H9 (cell line): Measurements from ENCODE around the gene FBXL13. TPM values are rescaled to one million over a fixed set of nuclear protein-coding genes. Genes with fewer than 3 reads are reported as not detected.

Experiments used
- DNase-seq: peaks from one replicate; pipeline ENCODE4 v3.0.0-alpha.2; 2017
- H2AFZ ChIP-seq: one replicate; pipeline ENCODE4 v1.6.1; 2013; ENCODE audit warnings: mild to moderate bottlenecking, low read length, control low read depth, moderate library complexity
- H2AK5ac ChIP-seq: 2 replicates; pipeline ENCODE4 v1.6.1; 2013; ENCODE audit warnings: low read length, control low read depth, mixed read lengths; ENCODE audit not compliant: insufficient read length
- H2BK120ac ChIP-seq: one replicate; pipeline ENCODE4 v1.6.1; 2013; ENCODE audit warnings: low read depth, mild to moderate bottlenecking, low read length, control low read depth, inconsistent platforms; ENCODE audit not compliant: poor library complexity, severe bottlenecking
- H2BK12ac ChIP-seq: 2 replicates; pipeline ENCODE4 v1.6.1; 2013; ENCODE audit warnings: low read length, control low read depth, mixed read lengths, low read depth; ENCODE audit not compliant: insufficient read length
- H2BK15ac ChIP-seq: 2 replicates; pipeline ENCODE4 v1.6.1; 2013; ENCODE audit warnings: low read depth, low read length, control low read depth
- H2BK20ac ChIP-seq: one replicate; pipeline ENCODE4 v1.6.1; 2013; ENCODE audit warnings: low read depth, mild to moderate bottlenecking, low read length, control low read depth, inconsistent platforms; ENCODE audit not compliant: poor library complexity, severe bottlenecking
- H2BK5ac ChIP-seq: 2 replicates; pipeline ENCODE4 v1.6.1; 2013; ENCODE audit warnings: low read length, control low read depth, mixed read lengths; ENCODE audit not compliant: insufficient read length
- H3K14ac ChIP-seq: 2 replicates; pipeline ENCODE4 v1.6.1; 2013; ENCODE audit warnings: low read length, control low read depth; ENCODE audit not compliant: insufficient read depth
- H3K18ac ChIP-seq: 2 replicates; pipeline ENCODE4 v1.6.1; 2013; ENCODE audit warnings: low read depth, mild to moderate bottlenecking, mixed read lengths, low read length, control low read depth; ENCODE audit not compliant: insufficient read length
- H3K23ac ChIP-seq: 2 replicates; pipeline ENCODE4 v1.6.1; 2013; ENCODE audit warnings: low read length, control low read depth, mixed read lengths, low read depth; ENCODE audit not compliant: insufficient read length
- H3K23me2 ChIP-seq: 2 replicates; pipeline ENCODE4 v1.6.1; 2013; ENCODE audit warnings: low read depth, mild to moderate bottlenecking, mixed read lengths, low read length, control low read depth; ENCODE audit not compliant: insufficient read length, poor library complexity, severe bottlenecking
- H3K27ac ChIP-seq: 2 replicates; pipeline ENCODE4 v1.5.1; 2013; ENCODE audit warnings: low read length, control low read depth, mixed read lengths, low read depth; ENCODE audit not compliant: insufficient read length
- H3K27me3 ChIP-seq: 2 replicates; pipeline ENCODE4 v1.6.1; 2013; ENCODE audit warnings: low read length, control low read depth, inconsistent platforms; ENCODE audit not compliant: insufficient read depth
- H3K4ac ChIP-seq: 2 replicates; pipeline ENCODE4 v1.6.1; 2013; ENCODE audit warnings: low read depth, mild to moderate bottlenecking, control low read depth, inconsistent platforms, low read length, moderate library complexity
- H3K4me1 ChIP-seq: 2 replicates; pipeline ENCODE4 v1.6.1; 2013; ENCODE audit warnings: low read length, control low read depth, inconsistent platforms; ENCODE audit not compliant: insufficient read depth
- H3K4me2 ChIP-seq: 2 replicates; pipeline ENCODE4 v1.6.1; 2013; ENCODE audit warnings: low read length, control low read depth, mixed read lengths; ENCODE audit not compliant: insufficient read length, insufficient read depth
- H3K56ac ChIP-seq: 2 replicates; pipeline ENCODE4 v1.6.1; 2013; ENCODE audit warnings: low read depth, mild to moderate bottlenecking, mixed read lengths, low read length, control low read depth; ENCODE audit not compliant: insufficient read length
- H3K79me1 ChIP-seq: 2 replicates; pipeline ENCODE4 v1.6.1; 2013; ENCODE audit warnings: low read depth, mild to moderate bottlenecking, moderate library complexity, low read length, control low read depth, inconsistent platforms; ENCODE audit not compliant: insufficient read depth, poor library complexity, severe bottlenecking
- H3K79me2 ChIP-seq: 2 replicates; pipeline ENCODE4 v1.6.1; 2013; ENCODE audit warnings: low read length, control low read depth, inconsistent platforms; ENCODE audit not compliant: insufficient read depth
- H3K9ac ChIP-seq: 2 replicates; pipeline ENCODE4 v1.6.1; 2013; ENCODE audit warnings: low read length, control low read depth, mixed read lengths; ENCODE audit not compliant: insufficient read length; ENCODE audit errors: extremely low read depth
- H3K9me3 ChIP-seq: one replicate; pipeline ENCODE4 v1.6.1; 2013; ENCODE audit warnings: low read depth, low read length, inconsistent platforms; ENCODE audit not compliant: control insufficient read depth
- H3T11ph ChIP-seq: one replicate; pipeline ENCODE4 v1.6.1; 2013; ENCODE audit warnings: mild to moderate bottlenecking, low read length, control low read depth, inconsistent platforms
- H4K20me1 ChIP-seq: one replicate; pipeline ENCODE4 v1.6.1; 2013; ENCODE audit not compliant: control insufficient read depth, insufficient read length, insufficient read depth
- H4K5ac ChIP-seq: 2 replicates; pipeline ENCODE4 v1.6.1; 2013; ENCODE audit warnings: low read depth, mild to moderate bottlenecking, mixed read lengths, low read length, control low read depth; ENCODE audit not compliant: insufficient read length
- H4K8ac ChIP-seq: replicated peaks from 2 replicates; pipeline ENCODE4 v1.6.1; 2013; ENCODE audit warnings: low read length, control low read depth, mixed read lengths, low read depth; ENCODE audit not compliant: insufficient read length
- H4K91ac ChIP-seq: 2 replicates; pipeline ENCODE4 v1.6.1; 2013; ENCODE audit warnings: low read depth, mild to moderate bottlenecking, moderate library complexity, mixed read lengths, low read length, control low read depth; ENCODE audit not compliant: insufficient read length
- H3K27ac Mint-ChIP-seq, 3 experiments: 2 replicates in 2 of 3; 3 replicates in 1 of 3; pipeline ENCODE4 v1.8.0; 2020 to 2021; ENCODE audit warnings: mixed read lengths in 3 of 3, mild to moderate bottlenecking in 1 of 3, moderate library complexity in 1 of 3
- H3K27me3 Mint-ChIP-seq: 2 replicates; pipeline ENCODE4 v1.8.0; 2021; ENCODE audit warnings: low read depth, mild to moderate bottlenecking, moderate library complexity, mixed read lengths
- H3K36me3 Mint-ChIP-seq, 3 experiments: 2 replicates in 2 of 3; 3 replicates in 1 of 3; pipeline ENCODE4 v1.8.0; 2020 to 2021; ENCODE audit warnings: low read depth in 3 of 3, mixed read lengths in 3 of 3; ENCODE audit not compliant: insufficient read depth in 1 of 3
- H3K4me1 Mint-ChIP-seq, 2 experiments: 2 replicates each; pipeline ENCODE4 v1.8.0; 2020; ENCODE audit warnings: mixed read lengths in 2 of 2
- H3K4me3 Mint-ChIP-seq, 2 experiments: 2 replicates in 1 of 2; 3 replicates in 1 of 2; pipeline ENCODE4 v1.8.0; 2020 to 2021; ENCODE audit warnings: mild to moderate bottlenecking in 2 of 2, mixed read lengths in 2 of 2, moderate library complexity in 1 of 2
- H3K9me3 Mint-ChIP-seq, 2 experiments: 2 replicates in 1 of 2; 3 replicates in 1 of 2; pipeline ENCODE4 v1.8.0; 2020; ENCODE audit warnings: mild to moderate bottlenecking in 2 of 2, mixed read lengths in 2 of 2, moderate library complexity in 1 of 2
- CTCF ChIP-seq: fragments of 200-600 bp; sonication (generic); conservative IDR thresholded peaks from 3 replicates; pipeline ENCODE4 v1.8.0; 2021; ENCODE audit warnings: antibody characterized with exemption, mild to moderate bottlenecking
- total RNA-seq: library from RNA; stranded (reverse); gene quantifications from 2 replicates; pipeline ENCODE4 v1.2.1, GENCODE V29; 2021

The FBXL13 gene
- total RNA-seq, 1 experiment from 2014 or later, result 4.4 TPM

- Histone ChIP-seq H2BK120ac (no peak overlapping the region), H3T11ph (no peak overlapping the region), H3K9me3 (no peaks in the 10 kb centered on the region), H2BK12ac (no peak overlapping the region), H3K4ac (no peak overlapping the region), H3K27ac (no peak overlapping the region), H4K20me1 (no peaks in the 10 kb centered on the region), H3K56ac (no peak overlapping the region), H3K79me1 (no peaks in the 10 kb centered on the region), H4K8ac (no peak overlapping the region), H2AK5ac (no peak overlapping the region), H2AFZ (no peak overlapping the region), H2BK15ac (no peak overlapping the region), H3K27me3 (no peaks in the 10 kb centered on the region), H3K9ac (no peak overlapping the region), H2BK5ac (no peak overlapping the region), H4K5ac (no peak overlapping the region), H3K4me2 (no peak overlapping the region), H3K18ac (no peak overlapping the region), H3K4me1 (no peaks in the 10 kb centered on the region), H4K91ac (no peak overlapping the region), H3K23me2 (no peaks in the 10 kb centered on the region), H3K23ac (no peak overlapping the region), H3K79me2 (no peaks in the 10 kb centered on the region), H2BK20ac (no peak overlapping the region), H3K14ac (no peak overlapping the region)
- no peak overlapping the region for H3K4me3 Mint-ChIP-seq
- no peak overlapping the region for H3K27ac Mint-ChIP-seq
- no peak for TF ChIP-seq CTCF
- no peaks in the 10 kb centered on the region for H3K9me3 Mint-ChIP-seq
- 0 out of 2 replicates have a peak, but pooled peaks cover 1% of the 10 kb centered on the region for H3K27me3 Mint-ChIP-seq
- H3K4me1 Mint-ChIP-seq, result 0 out of 4 replicates have a peak, but pooled peaks cover 0 to 2% of the 10 kb centered on the region in 2 experiments
- no peak for DNase-seq
- H3K36me3 Mint-ChIP-seq, result no peaks in the 10 kb centered on the region; a peak in 1 of 7 replicates
These were observed 263.7 kb downstream of the FBXL13 start for GRCh38 chr7:102810916-102811315.
